GM19025 (cell line): ENCODE results near the gene TTC12.

ENCODE experiments used
- ATAC-seq: cut with Tn5 transposase; IDR thresholded peaks from one replicate; pipeline ENCODE4 v1.9.1; 2021; ENCODE audit warnings: mild to moderate bottlenecking, low read depth, moderate library complexity; ENCODE audit not compliant: unreplicated experiment

Gene TTC12

DNA sequence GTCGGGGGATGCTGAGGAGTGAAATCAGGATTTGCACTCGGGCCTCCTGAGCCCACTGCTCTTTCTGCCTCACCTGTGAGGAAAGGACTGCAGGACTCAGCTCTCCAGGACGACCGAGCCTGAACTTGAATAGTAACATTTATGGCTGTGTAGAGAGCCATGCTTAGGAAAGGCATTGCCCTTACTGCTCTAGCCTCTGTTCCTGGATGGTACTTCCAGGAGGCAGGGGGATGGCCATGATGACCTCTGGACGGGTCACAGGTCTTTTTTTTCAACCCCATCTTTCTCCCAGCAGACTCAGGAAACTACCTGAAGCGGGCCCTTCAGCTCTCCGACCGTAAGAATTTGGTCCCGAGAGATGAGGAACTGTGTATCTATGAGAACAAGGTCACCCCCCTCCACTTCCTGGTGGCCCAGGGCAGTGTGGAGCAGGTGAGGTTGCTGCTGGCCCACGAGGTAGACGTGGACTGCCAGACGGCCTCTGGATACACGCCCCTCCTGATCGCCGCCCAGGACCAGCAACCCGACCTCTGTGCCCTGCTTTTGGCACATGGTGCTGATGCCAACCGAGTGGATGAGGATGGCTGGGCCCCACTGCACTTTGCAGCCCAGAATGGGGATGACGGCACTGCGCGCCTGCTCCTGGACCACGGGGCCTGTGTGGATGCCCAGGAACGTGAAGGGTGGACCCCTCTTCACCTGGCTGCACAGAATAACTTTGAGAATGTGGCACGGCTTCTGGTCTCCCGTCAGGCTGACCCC is 84.5 kb downstream of the TTC12 start:
- no peak for ATAC-seq

DNA sequence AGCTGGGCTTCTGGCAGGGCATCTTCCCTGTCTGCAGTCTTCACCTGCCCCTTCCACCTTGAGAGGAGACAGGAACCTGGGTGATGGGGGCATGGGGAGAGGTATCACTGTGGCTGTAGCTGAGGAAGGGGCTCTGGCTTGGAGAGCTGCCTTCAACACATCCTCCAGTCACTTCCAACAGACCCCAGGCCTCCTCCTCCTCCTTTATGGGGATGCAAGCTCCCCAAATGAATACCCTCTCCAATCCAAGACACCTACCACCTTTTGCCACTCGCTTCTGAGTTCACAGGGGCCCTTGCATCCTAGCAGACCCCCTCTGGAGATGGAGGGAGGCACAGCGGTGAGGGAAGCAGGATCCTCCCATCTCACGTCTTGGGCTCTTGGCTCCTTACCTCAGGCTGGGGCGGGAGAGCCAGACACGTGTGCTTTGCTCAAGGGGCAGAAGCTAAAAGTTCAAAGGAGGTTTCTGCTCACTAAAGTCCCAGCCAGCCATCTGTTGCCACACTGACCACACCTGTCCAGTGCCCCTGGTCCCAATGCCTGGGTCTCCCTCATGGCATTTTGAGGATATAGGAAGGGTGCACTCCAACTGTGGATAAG is 86.3 kb downstream of the TTC12 start:
- no peak for ATAC-seq

DNA sequence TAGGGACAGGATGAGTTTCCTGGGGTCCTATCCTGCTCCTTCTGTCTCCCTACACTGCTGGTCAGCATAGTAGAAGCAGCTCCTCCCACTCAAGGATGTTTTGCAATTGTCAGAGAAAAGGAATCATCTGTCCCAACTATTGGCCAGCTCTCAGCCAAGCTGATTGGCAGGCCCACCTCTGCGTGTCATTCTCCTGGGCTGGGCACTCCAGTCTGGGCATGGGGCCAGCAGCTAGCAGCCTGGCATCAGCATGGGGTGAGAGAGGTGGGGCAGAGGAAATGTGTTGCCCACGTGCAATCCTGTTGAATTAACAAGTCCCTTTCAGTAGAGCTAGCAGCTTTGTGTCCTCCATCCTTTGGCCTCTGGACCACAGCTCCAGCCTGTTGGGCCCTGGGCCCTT is 87.3 kb downstream of the TTC12 start:
- no peak for ATAC-seq

DNA sequence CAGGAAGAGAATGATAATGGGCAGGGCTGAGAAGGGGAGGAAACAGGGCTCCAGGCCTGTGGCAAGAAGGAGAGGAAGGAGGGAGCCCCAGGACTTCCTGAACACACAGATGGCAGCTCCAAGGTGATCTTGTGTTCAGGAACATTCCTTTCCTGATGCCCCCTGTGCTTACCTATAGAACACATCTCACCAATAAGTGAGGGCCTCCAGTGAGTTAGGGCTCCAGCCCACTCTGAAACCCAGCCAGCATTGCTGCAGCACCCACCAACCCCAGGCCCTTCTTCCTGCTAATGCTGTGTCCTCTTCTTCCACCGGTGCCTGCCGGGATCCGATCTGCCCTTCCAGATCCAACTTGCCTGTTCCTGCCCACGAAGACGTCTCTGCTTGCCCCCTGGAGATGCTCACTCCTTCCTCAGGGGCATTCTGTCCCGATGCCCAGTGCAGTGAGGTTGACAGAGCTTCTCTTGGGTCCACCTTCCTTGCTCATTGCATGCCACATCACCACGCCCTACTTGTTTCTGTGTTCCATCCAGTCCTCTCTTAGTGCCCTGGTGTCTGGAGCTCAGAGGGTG is 90.6 kb downstream of the TTC12 start:
- ATAC-seq, result no peak

DNA sequence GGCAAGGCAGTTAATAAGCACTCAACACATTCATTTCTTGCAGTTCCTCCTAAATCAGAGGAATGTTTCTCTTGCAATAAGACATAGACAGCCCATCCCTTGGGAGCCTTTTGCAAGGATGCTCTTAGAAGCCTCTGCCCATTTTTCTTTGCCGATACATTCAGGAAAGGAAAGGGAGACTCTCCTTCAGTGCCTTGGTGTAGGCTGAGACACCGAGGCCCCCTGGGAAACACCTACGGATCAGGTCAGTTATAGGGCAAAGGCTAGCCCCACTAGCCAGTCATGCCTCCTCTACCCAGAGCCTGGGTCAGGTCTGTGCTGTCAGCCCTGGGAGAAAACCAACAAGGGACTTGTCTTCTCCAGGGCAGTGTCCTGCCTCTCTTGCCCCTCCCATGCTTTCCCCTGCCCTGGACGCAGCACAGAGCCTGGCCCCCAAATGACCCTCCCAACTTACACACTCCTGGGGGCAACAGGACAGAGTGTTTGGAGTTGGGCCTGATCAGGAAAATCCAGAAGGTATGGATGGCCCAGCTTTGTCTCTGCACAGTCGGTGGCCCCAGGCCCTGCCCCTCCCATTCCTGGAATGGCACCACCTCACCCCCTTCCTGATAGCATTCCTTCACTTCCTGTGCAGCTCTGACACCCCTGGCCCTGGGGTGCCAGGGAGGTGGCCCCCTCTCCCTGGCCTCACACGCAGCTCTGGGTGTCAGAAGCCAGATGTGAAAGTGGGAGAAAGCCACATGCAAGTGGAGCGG is 91.5 kb downstream of the TTC12 start:
- no peak for ATAC-seq

- no peak for ATAC-seq
Measured at GRCh38 chr11:113407163-113407562, 92.8 kb downstream of the TTC12 start.

DNA sequence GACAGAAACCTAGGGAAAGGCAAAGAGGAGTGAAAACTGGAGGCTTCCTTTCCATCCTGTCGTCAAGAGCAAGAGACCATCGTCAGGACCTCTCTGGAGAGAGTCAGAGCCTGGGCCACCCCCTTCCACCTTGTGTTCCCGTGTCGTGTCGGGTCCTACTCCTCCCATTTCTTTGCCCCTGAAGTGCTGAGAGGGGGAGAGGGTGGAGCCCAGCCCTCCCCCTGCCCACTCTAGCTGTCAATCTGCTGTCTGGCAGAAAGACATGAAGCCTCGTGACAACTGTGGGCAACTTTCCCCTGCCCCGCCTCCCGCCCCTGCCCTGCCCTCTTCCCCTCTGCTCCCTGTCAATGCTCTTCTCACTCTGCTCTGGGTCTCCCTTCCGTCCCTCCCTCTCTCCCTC is 93.8 kb downstream of the TTC12 start:
- ATAC-seq, result no peak

DNA sequence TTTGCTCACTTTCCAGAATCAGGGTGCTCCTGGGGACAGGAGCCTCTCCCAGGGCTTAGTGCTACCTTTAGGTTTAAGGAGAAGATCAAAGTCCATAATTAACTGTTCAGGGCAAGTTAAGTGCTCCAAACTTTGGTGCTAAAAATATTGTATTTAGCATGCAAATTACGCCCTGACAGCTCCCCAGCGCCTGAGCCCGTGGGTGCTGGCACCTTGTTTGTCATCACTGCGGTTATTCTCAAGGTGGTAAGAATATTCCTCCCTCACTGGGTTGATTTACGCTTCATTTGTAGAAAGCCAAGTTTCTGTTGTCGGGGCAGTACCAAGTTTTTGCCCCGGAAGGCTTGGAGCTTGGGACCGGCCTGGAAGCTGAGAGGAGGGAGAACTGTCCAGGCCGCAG is 94.5 kb downstream of the TTC12 start:
- no peak for ATAC-seq

GRCh38 chr11:113409526-113409925 is 95.1 kb downstream of the TTC12 start:
- ATAC-seq, result no peak

- no peak for ATAC-seq
Measured at GRCh38 chr11:113410414-113411135, 96.2 kb downstream of the TTC12 start.

- no peak for ATAC-seq
Measured at GRCh38 chr11:113411536-113411935, 97.2 kb downstream of the TTC12 start.

- ATAC-seq, result no peak
Measured at GRCh38 chr11:113412675-113413074, 98.3 kb downstream of the TTC12 start.

- no peak for ATAC-seq
Measured at GRCh38 chr11:113415343-113415742, 101.0 kb downstream of the TTC12 start.
